Body of pancreas (tissue), 4 donors: ENCODE results near the gene MAD1L1.

Experiments
- CTCF ChIP-seq, 7 experiments: fragments of 450-650 bp in 4 of 7; fragments of 200-600 bp in 3 of 7; sonication (generic) in 3 of 7; IDR thresholded peaks; one replicate each; pipeline ENCODE4 v1.5.1; 2016 to 2019; ENCODE audit warnings: antibody characterized with exemption in 7 of 7
- POLR2A ChIP-seq, 3 donors: fragments of 450-650 bp; IDR thresholded peaks; one replicate each; pipeline ENCODE4 v1.6.1; 2016; ENCODE audit warnings: antibody characterized with exemption in 3 of 3, mild to moderate bottlenecking in 2 of 3

GRCh38 chr7:2247141-2247995 is 14.6 kb upstream of the MAD1L1 start:
- TF ChIP-seq POLR2A (IDR thresholded peaks at IDR 0.05) (no peak), CTCF (IDR thresholded peaks at IDR 0.05) (peak in 6 of 7 experiments; percentile 27 to 47 (median 38))
